GM12875 (cell line): ENCODE results near the gene FGGY.

ENCODE experiments used
- H3K4me3 ChIP-seq: one replicate; pipeline ENCODE4 v1.5.1; 2011; ENCODE audit warnings: low read depth, low read length, control low read depth
- TF ChIP-seq, protein P1 (sequence below): IDR thresholded peaks from 2 replicates; pipeline ENCODE4 v1.5.1; 2011; ENCODE audit warnings: low read depth, mild to moderate bottlenecking, control low read depth, inconsistent platforms, low read length, moderate library complexity, borderline replicate concordance; ENCODE audit not compliant: insufficient read depth

Gene FGGY

DNA sequence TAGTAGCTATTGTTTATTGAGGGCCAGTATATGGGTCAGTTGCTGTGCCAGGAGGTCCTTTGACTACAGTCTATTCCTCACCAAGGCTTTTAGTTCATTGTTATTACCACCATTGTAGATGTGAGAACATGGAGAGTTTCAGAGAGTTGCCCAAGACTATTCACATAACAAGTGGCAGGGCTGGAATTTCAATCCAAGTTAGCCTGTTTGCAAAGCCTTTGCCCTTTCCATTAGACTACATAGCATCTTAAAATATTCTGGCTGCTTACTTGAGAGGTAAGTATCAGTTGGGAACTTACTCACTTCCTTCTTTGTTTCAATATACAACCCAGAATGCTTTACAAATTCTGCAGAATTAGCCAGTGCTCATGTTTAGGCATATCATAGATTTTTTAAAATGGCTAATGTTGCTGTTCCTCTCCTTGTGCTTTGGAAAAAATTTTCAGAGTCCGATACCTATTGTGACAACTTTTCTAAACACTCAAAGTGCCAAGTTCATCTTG lies 141.2 kb downstream of the FGGY start:
- TF ChIP-seq, protein P1, sequence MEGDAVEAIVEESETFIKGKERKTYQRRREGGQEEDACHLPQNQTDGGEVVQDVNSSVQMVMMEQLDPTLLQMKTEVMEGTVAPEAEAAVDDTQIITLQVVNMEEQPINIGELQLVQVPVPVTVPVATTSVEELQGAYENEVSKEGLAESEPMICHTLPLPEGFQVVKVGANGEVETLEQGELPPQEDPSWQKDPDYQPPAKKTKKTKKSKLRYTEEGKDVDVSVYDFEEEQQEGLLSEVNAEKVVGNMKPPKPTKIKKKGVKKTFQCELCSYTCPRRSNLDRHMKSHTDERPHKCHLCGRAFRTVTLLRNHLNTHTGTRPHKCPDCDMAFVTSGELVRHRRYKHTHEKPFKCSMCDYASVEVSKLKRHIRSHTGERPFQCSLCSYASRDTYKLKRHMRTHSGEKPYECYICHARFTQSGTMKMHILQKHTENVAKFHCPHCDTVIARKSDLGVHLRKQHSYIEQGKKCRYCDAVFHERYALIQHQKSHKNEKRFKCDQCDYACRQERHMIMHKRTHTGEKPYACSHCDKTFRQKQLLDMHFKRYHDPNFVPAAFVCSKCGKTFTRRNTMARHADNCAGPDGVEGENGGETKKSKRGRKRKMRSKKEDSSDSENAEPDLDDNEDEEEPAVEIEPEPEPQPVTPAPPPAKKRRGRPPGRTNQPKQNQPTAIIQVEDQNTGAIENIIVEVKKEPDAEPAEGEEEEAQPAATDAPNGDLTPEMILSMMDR = no peak
- H3K4me3 ChIP-seq = no peak overlapping the region

DNA sequence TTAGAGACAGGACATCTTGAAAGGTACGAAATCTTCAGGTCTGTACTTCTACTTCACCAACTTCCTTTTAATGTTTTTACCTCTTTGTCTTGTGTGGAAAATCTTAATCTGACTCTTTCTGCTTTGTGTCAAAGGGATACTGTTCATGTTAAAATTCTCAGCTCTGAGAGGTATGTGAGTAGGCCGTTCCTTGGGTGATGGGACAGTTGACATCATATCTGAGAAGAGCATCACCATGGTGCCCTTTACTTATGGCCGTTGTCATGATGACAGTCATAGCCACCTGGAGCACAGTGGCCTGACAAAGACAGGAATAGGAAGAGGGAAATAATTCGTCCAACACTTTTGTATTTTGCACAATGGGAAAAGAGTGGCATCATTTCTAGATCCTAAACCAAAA lies 145.6 kb downstream of the FGGY start:
- TF ChIP-seq, protein P1 = no peak
- H3K4me3 ChIP-seq = no peak overlapping the region

DNA sequence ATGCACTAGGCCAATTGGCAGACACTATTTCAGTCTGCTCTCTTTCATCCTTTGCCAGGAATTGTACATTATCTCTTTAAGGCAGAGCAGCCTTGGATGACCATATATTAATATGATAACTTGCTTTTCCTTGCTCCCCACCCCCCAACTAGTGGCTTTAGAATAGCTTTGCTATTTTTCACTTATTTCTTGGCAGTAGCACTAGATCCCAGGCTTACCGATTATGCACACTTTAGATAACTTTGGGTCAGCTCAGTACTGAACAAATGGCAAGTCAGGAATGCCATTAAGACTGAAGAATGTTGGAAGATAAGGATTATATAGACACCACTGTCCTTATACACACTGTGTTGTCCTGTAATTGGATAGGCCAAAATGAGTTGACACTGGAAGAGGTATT lies 146.4 kb downstream of the FGGY start:
- TF ChIP-seq, protein P1 = no peak
- no peak overlapping the region for H3K4me3 ChIP-seq

DNA sequence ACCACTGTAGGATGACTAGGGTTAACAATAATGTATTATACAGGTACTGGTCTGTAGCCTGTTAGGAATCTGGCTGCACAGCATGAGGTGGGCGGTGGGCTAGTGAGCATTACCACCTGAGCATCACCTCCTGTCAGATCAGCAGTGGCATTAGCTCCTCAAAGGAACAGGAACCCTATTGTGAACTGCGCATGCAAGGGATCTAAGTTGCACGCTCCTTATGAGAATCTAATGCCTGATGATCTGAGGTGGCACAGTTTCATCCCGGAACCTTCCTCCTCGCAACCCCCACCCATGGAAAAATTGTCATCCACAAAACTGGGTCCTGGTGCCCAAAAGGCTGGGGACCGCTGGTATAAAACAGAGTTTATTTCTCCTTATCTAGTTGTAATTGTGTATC lies 147.6 kb downstream of the FGGY start:
- H3K4me3 ChIP-seq = no peak overlapping the region
- TF ChIP-seq, protein P1 = no peak

DNA sequence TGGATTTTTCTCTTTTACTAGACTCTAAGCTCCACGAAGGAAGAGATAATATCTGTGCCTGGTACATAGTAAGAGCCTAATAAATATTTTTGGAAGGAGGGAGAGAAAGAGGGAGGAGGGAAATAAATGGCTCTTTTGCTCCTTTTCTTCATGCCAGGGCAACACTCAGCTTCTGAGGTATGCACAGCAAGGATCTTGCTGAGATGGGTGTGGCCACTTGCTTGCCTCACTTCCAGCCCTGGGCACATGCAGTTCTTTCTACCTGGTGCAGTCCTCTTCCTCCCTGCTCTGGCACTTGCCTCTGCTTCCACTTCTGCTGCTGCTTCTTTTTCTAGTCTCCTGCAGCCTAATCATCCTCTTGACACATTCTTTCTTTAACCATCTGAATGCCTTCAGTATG lies 148.1 kb downstream of the FGGY start:
- no peak overlapping the region for H3K4me3 ChIP-seq
- TF ChIP-seq, protein P1 = no peak

DNA sequence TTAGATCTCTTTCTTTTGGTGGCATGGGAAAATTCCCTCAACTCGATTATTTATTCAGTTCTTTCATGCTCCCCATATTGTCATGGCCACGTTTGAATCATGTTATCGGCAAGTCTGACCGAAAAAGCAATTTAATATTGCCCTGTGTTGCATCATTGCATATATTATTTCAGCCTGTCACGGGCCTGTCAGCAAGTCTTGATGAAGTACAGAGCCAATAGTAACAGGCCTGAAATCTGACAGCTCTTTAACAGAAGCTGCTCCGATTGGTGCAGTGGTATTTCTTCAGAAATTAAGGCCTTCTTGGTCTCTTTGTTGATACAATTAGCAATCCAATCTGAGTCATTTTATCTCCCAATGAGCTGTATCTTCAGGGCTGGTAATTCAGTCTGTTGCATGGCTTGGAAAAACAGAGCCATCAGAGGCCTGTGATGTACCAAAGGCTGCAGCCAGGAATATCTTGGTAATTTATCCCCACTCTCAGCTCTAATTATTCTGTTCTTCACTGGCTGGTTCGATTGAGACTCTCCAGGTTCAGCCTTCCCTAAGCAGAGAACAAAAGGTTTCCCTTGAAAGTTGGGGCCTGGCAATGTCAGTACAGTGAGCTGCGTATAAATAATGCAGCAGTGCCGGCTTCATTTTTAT lies 149.5 kb downstream of the FGGY start:
- H3K4me3 ChIP-seq = no peak overlapping the region
- TF ChIP-seq, protein P1 = no peak

DNA sequence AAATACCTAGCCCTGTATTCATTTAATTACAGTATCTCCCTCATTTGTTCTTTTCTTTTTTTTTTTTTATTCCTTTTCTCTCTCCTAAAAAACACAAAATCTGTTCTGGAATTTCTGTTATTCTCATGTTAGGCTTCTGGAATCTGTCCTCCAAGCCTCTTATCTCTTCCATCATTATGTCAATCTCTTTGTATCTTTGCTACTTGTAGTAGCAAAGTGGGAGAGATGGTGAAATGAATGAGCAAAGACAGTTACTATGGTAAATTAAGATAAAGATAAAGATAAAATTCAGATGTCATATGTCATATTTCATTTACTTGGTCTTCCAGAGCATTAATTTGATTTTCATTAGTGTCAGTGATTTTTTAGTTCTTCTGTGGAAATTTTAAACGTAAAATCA lies 155.1 kb downstream of the FGGY start:
- no peak overlapping the region for H3K4me3 ChIP-seq
- TF ChIP-seq, protein P1 = no peak
